T-cell (primary cell): ENCODE data around the gene RNF123. TPM values are rescaled to one million over a fixed set of nuclear protein-coding genes. Genes with fewer than 3 reads are reported as not detected.

Experiments used
- ATAC-seq, 4 experiments: fragments of 200-7000 bp in 3 of 4; fragments of 150-1000 bp in 1 of 4; cut with Tn5 transposase; replicated peaks in 1 of 4; 1 replicate in 3 of 4; 2 replicates in 1 of 4; pipeline ENCODE4 v1.10.0; 2021; ENCODE audit warnings: moderate library complexity in 3 of 4, mild to moderate bottlenecking in 2 of 4, moderate number of reproducible peaks in 1 of 4
- CTCF ChIA-PET, 2 donors: fragments of 300-600 bp; sonication (Branson Sonifier 250); formaldehyde crosslinking; loops; one replicate each; lab custom pipeline; 2022; ENCODE audit warnings: antibody characterized with exemption in 2 of 2; lab: Charles Lee
- POLR2A ChIA-PET, 2 donors: fragments of 300-600 bp; sonication (Branson Sonifier 250); formaldehyde crosslinking; loops; one replicate each; lab custom pipeline; 2022; ENCODE audit warnings: antibody characterized with exemption in 2 of 2; lab: Charles Lee
- DNase-seq, 35 experiments: peaks; one replicate each; pipeline versions ENCODE4 v3.0.0 to v3.0.0-alpha.2; 2013 to 2023
- H3K27ac ChIP-seq: one replicate; pipeline ENCODE4 v1.5.1; 2013; ENCODE audit warnings: low read length
- H3K27me3 ChIP-seq, 2 experiments: replicated peaks in 1 of 2; 1 replicate in 1 of 2; 2 replicates in 1 of 2; pipeline versions ENCODE4 v1.6.1 to v1.7.0; 2013; ENCODE audit warnings: low read length in 1 of 2, mixed read lengths in 1 of 2; ENCODE audit not compliant: control insufficient read depth in 2 of 2, insufficient read depth in 2 of 2; ENCODE audit errors: extremely low read depth in 1 of 2
- H3K36me3 ChIP-seq, 2 donors: 1 replicate in 1 of 2; 2 replicates in 1 of 2; pipeline versions ENCODE4 v1.6.1 to v1.7.0; 2013; ENCODE audit warnings: low read length in 1 of 2; ENCODE audit not compliant: control insufficient read depth in 2 of 2, insufficient read depth in 1 of 2; ENCODE audit errors: extremely low read depth in 1 of 2
- H3K4me1 ChIP-seq, 2 experiments: 1 replicate in 1 of 2; 2 replicates in 1 of 2; pipeline versions ENCODE4 v1.6.1 to v1.7.0; 2013; ENCODE audit warnings: low read length in 2 of 2, mixed read lengths in 1 of 2; ENCODE audit not compliant: insufficient read depth in 2 of 2, control insufficient read depth in 1 of 2; ENCODE audit errors: extremely low read depth in 1 of 2
- H3K4me3 ChIP-seq, 2 donors: 1 replicate in 1 of 2; 2 replicates in 1 of 2; pipeline versions ENCODE4 v1.5.1 to v1.7.0; 2013; ENCODE audit warnings: mild to moderate bottlenecking in 2 of 2, low read length in 1 of 2, moderate library complexity in 1 of 2; ENCODE audit not compliant: control insufficient read depth in 1 of 2; ENCODE audit errors: extremely low read depth in 1 of 2
- H3K9me3 ChIP-seq: 2 replicates; pipeline ENCODE4 v1.7.0; 2013
- H3K27ac Mint-ChIP-seq, 2 donors: one replicate each; pipeline ENCODE4 v1.8.0; 2020 to 2021; ENCODE audit warnings: mild to moderate bottlenecking in 2 of 2, mixed read lengths in 2 of 2
- H3K27me3 Mint-ChIP-seq, 2 donors: one replicate each; pipeline ENCODE4 v1.8.0; 2021 to 2022; ENCODE audit warnings: mixed read lengths in 2 of 2
- H3K36me3 Mint-ChIP-seq: one replicate; pipeline ENCODE4 v1.8.0; 2021; ENCODE audit warnings: mixed read lengths
- H3K4me1 Mint-ChIP-seq, 3 donors: one replicate each; pipeline ENCODE4 v1.8.0; 2020 to 2022; ENCODE audit warnings: mixed read lengths in 3 of 3, mild to moderate bottlenecking in 1 of 3
- H3K4me3 Mint-ChIP-seq, 3 donors: one replicate each; pipeline ENCODE4 v1.8.0; 2020 to 2022; ENCODE audit warnings: mild to moderate bottlenecking in 3 of 3, mixed read lengths in 3 of 3, moderate library complexity in 3 of 3
- H3K9me3 Mint-ChIP-seq, 3 donors: one replicate each; pipeline ENCODE4 v1.8.0; 2020 to 2022; ENCODE audit warnings: mixed read lengths in 3 of 3
- WGBS: methylation state at CpG from one replicate; pipeline ENCODE4 v1.1.5; 2013; ENCODE audit warnings: missing lambda C conversion rate; ENCODE audit not compliant: insufficient coverage; 5-methylcytosine and 5-hydroxymethylcytosine counted together
- total RNA-seq, 35 experiments: library from RNA in 6 of 35; stranded (reverse) in 6 of 35; fragments of 120-200 nt in 1 of 35; gene quantifications; one replicate each; pipeline versions ENCODE4 v1.2.1 to v1.2.4 and lab custom pipeline; 2013 to 2026

RNF123 gene
- total RNA-seq, 5 donors from 2014 or later (not counting 1 experiment from before 2014, with no cell fraction given): 40.9 to 79.8 (median 72.8) TPM

GRCh38 chr3:49663831-49664230, 25.5 kb upstream of the RNF123 start:
- H3K36me3 Mint-ChIP-seq: no peaks in the 10 kb centered on the region
- H3K9me3 Mint-ChIP-seq: no peaks in the 10 kb centered on the region
- H3K27me3 Mint-ChIP-seq: peaks cover 0 to 2% of the 10 kb centered on the region in 2 donors
- CTCF ChIA-PET: no interaction called here
- peaks cover 0 to 49% of the 10 kb centered on the region in 2 experiments for H3K27me3 ChIP-seq
- no peak overlapping the region for H3K27ac Mint-ChIP-seq
- no peaks in the 10 kb centered on the region for H3K4me1 Mint-ChIP-seq
- no peak for ATAC-seq
- no peaks in the 10 kb centered on the region for H3K36me3 ChIP-seq
- no peak for DNase-seq
- H3K9me3 ChIP-seq: no peaks in the 10 kb centered on the region
- 92% methylated on average over 1 of the region's 1 CpG for WGBS
- H3K4me1 ChIP-seq: no peaks in the 10 kb centered on the region
- H3K27ac ChIP-seq: no peak overlapping the region
- H3K4me3 ChIP-seq: no peak overlapping the region
- POLR2A ChIA-PET: no interaction called here
- H3K4me3 Mint-ChIP-seq: no peak overlapping the region

GRCh38 chr3:49664300-49664699, 25.1 kb upstream of the RNF123 start:
- CTCF ChIA-PET: no interaction called here
- Histone ChIP-seq H3K4me3 (no peak overlapping the region), H3K36me3 (no peaks in the 10 kb centered on the region), H3K27me3 (peaks cover 0 to 49% of the 10 kb centered on the region in 2 experiments), H3K4me1 (no peaks in the 10 kb centered on the region), H3K9me3 (no peaks in the 10 kb centered on the region), H3K27ac (no peak overlapping the region)
- Mint-ChIP-seq H3K27me3 (peaks cover 0 to 2% of the 10 kb centered on the region in 2 donors), H3K9me3 (no peaks in the 10 kb centered on the region), H3K4me3 (no peak overlapping the region), H3K36me3 (no peaks in the 10 kb centered on the region), H3K27ac (no peak overlapping the region), H3K4me1 (no peaks in the 10 kb centered on the region)
- whole genome bisulfite sequencing: 90% methylated on average over 8 of the region's 11 CpGs
- POLR2A ChIA-PET: no interaction called here
- no peak for DNase-seq
- no peak for ATAC-seq

- no peak overlapping the region for H3K4me3 ChIP-seq
- DNase-seq: no peak
- Mint-ChIP-seq H3K27me3 (peaks cover 0 to 2% of the 10 kb centered on the region in 2 donors), H3K9me3 (no peaks in the 10 kb centered on the region), H3K27ac (no peak overlapping the region), H3K4me1 (no peaks in the 10 kb centered on the region), H3K36me3 (no peaks in the 10 kb centered on the region), H3K4me3 (no peak overlapping the region)
- WGBS: 92% methylated on average over 2 of the region's 6 CpGs
- no peak overlapping the region for H3K27ac ChIP-seq
- ChIA-PET CTCF (interaction anchor here in 1 of 2 donors (1.9 kb wide), 1 partner anchor 126 kb away, joined by 5 read pairs; no protein-coding TSS in a partner anchor), POLR2A (no interaction called here)
- H3K4me1 ChIP-seq: no peaks in the 10 kb centered on the region
- no peaks in the 10 kb centered on the region for H3K36me3 ChIP-seq
- peaks cover 0 to 42% of the 10 kb centered on the region in 2 experiments for H3K27me3 ChIP-seq
- no peak for ATAC-seq
- H3K9me3 ChIP-seq: no peaks in the 10 kb centered on the region
Observed at GRCh38 chr3:49665822-49666519, 23.4 kb upstream of the RNF123 start.

GRCh38 chr3:49666592-49666991, 22.8 kb upstream of the RNF123 start:
- Mint-ChIP-seq H3K9me3 (no peaks in the 10 kb centered on the region), H3K27ac (no peak overlapping the region), H3K4me3 (no peak overlapping the region), H3K27me3 (peaks cover 0 to 2% of the 10 kb centered on the region in 2 donors), H3K4me1 (peaks cover 0 to 5% (median 0%) of the 10 kb centered on the region in 3 donors), H3K36me3 (no peaks in the 10 kb centered on the region)
- Histone ChIP-seq H3K27ac (no peak overlapping the region), H3K4me3 (no peak overlapping the region), H3K36me3 (no peaks in the 10 kb centered on the region), H3K27me3 (peaks cover 0 to 36% of the 10 kb centered on the region in 2 experiments), H3K9me3 (no peaks in the 10 kb centered on the region), H3K4me1 (no peaks in the 10 kb centered on the region)
- whole genome bisulfite sequencing: 81% methylated on average over 3 of the region's 8 CpGs
- POLR2A ChIA-PET: no interaction called here
- CTCF ChIA-PET: interaction anchor here in 1 of 2 donors (1.9 kb wide), 1 partner anchor 127 kb away, joined by 5 read pairs; no protein-coding TSS in a partner anchor
- DNase-seq: no peak
- no peak for ATAC-seq

- Histone ChIP-seq H3K4me3 (no peak overlapping the region), H3K4me1 (no peaks in the 10 kb centered on the region), H3K27ac (no peak overlapping the region), H3K36me3 (no peaks in the 10 kb centered on the region), H3K27me3 (peaks cover 0 to 28% of the 10 kb centered on the region in 2 experiments), H3K9me3 (no peaks in the 10 kb centered on the region)
- no peak for ATAC-seq
- Mint-ChIP-seq H3K4me3 (no peak overlapping the region), H3K27ac (no peak overlapping the region), H3K4me1 (peaks cover 5 to 13% (median 7%) of the 10 kb centered on the region in 3 donors), H3K9me3 (no peaks in the 10 kb centered on the region), H3K36me3 (no peaks in the 10 kb centered on the region), H3K27me3 (peaks cover 0 to 2% of the 10 kb centered on the region in 2 donors)
- CTCF ChIA-PET: interaction anchor here (0.7 to 1.9 kb wide), 2 partner anchors 128 to 1767 kb away, joined by 5 to 11 read pairs; no protein-coding TSS in a partner anchor
- 81% methylated on average over 21 of the region's 25 CpGs for WGBS
- DNase-seq: no peak
- POLR2A ChIA-PET: no interaction called here
Observed at GRCh38 chr3:49667701-49668413, 21.5 kb upstream of the RNF123 start.

- Histone ChIP-seq H3K27ac (no peak overlapping the region), H3K9me3 (no peaks in the 10 kb centered on the region), H3K4me3 (no peak overlapping the region), H3K36me3 (no peaks in the 10 kb centered on the region), H3K27me3 (peaks cover 0 to 23% of the 10 kb centered on the region in 2 experiments), H3K4me1 (peaks cover 4 to 5% of the 10 kb centered on the region in 2 experiments)
- ChIA-PET CTCF (no interaction called here), POLR2A (no interaction called here)
- no peaks in the 10 kb centered on the region for H3K9me3 Mint-ChIP-seq
- H3K27me3 Mint-ChIP-seq: peaks cover 0 to 2% of the 10 kb centered on the region in 2 donors
- H3K27ac Mint-ChIP-seq: peak overlapping the region in 1 of 2 donors; percentile 1
- H3K4me1 Mint-ChIP-seq: peaks cover 9 to 17% (median 11%) of the 10 kb centered on the region in 3 donors
- H3K36me3 Mint-ChIP-seq: no peaks in the 10 kb centered on the region
- WGBS: 62% methylated on average over 5 of the region's 5 CpGs
- no peak for ATAC-seq
- no peak overlapping the region for H3K4me3 Mint-ChIP-seq
- no peak for DNase-seq
Observed at GRCh38 chr3:49668414-49668797, 21.0 kb upstream of the RNF123 start.
